ENCODE measurements around the gene VOPP1.

Gene VOPP1

GRCh38 chr7:55575733-55576132 is 3.4 kb upstream of the VOPP1 start:
- no peak for DNase-seq

GRCh38 chr7:55575098-55575497 is 2.8 kb upstream of the VOPP1 start:
- no peak for DNase-seq

- DNase-seq, result peak in 1 of 2 donors; percentile 55
Measured at GRCh38 chr7:55574051-55574717, 1.9 kb upstream of the VOPP1 start.

GRCh38 chr7:55573234-55573900 is 1.1 kb upstream of the VOPP1 start:
- no peak for DNase-seq

- DNase-seq, result peak; percentile 71 to 73
Measured at GRCh38 chr7:55571511-55572377, 558 bp downstream of the VOPP1 start.

GRCh38 chr7:55570939-55571338 is 1.4 kb downstream of the VOPP1 start:
- DNase-seq, result no peak

- peak in 1 of 2 donors; percentile 53 for DNase-seq
Measured at GRCh38 chr7:55570218-55570873, 2.0 kb downstream of the VOPP1 start.

GRCh38 chr7:55569797-55570196 is 2.5 kb downstream of the VOPP1 start:
- DNase-seq, result peak in 1 of 2 donors; percentile 58

- no peak for DNase-seq
Measured at GRCh38 chr7:55569269-55569663, 3.0 kb downstream of the VOPP1 start.

- no peak for DNase-seq
Measured at GRCh38 chr7:55568613-55569268, 3.6 kb downstream of the VOPP1 start.

- DNase-seq, result no peak
Measured at GRCh38 chr7:55567571-55567970, 4.7 kb downstream of the VOPP1 start.

GRCh38 chr7:55565681-55566080 is 6.6 kb downstream of the VOPP1 start:
- DNase-seq, result no peak

- no peak for DNase-seq
Measured at GRCh38 chr7:55563596-55564325, 8.5 kb downstream of the VOPP1 start.

- DNase-seq, result no peak
Measured at GRCh38 chr7:55561690-55562089, 10.6 kb downstream of the VOPP1 start.

- no peak for DNase-seq
Measured at GRCh38 chr7:55558962-55559920, 13.1 kb downstream of the VOPP1 start.

- DNase-seq, result no peak
Measured at GRCh38 chr7:55557666-55558188, 14.6 kb downstream of the VOPP1 start.

- DNase-seq, result no peak
Measured at GRCh38 chr7:55556492-55556891, 15.8 kb downstream of the VOPP1 start.

- DNase-seq, result no peak
Measured at GRCh38 chr7:55556031-55556430, 16.3 kb downstream of the VOPP1 start.

- DNase-seq, result no peak
Measured at GRCh38 chr7:55555160-55555559, 17.1 kb downstream of the VOPP1 start.

GRCh38 chr7:55554038-55554437 is 18.3 kb downstream of the VOPP1 start:
- no peak for DNase-seq

GRCh38 chr7:55553024-55553345 is 19.3 kb downstream of the VOPP1 start:
- DNase-seq, result no peak
